Cardiac fibroblast (primary cell): ENCODE data around the gene SYTL5.

Experiments used
- DNase-seq, 2 donors: peaks; one replicate each; pipeline versions ENCODE4 v3.0.0 to v3.0.0-alpha.2; 2010; ENCODE audit warnings: low read depth in 2 of 2
- H3K4me3 ChIP-seq, 2 donors: replicated peaks in 1 of 2; 1 replicate in 1 of 2; 2 replicates in 1 of 2; pipeline ENCODE4 v1.5.1; 2011; ENCODE audit warnings: low read depth in 2 of 2, low read length in 2 of 2, mild to moderate bottlenecking in 2 of 2, moderate library complexity in 1 of 2
- CTCF ChIP-seq: IDR thresholded peaks from one replicate; pipeline ENCODE4 v1.5.1; 2011; ENCODE audit warnings: low read depth, mild to moderate bottlenecking, low read length, inconsistent platforms

The SYTL5 gene

GRCh38 chrX:38045538-38046096 lies 39.3 kb downstream of the SYTL5 start:
- no peak for TF ChIP-seq CTCF
- peak; percentile 19 to 50 for DNase-seq

GRCh38 chrX:38048886-38049285 lies 42.5 kb downstream of the SYTL5 start:
- no peak overlapping the region for H3K4me3 ChIP-seq
- no peak for DNase-seq
- no peak for TF ChIP-seq CTCF

More at GRCh38 chrX:38045538-38046096, 39.3 kb downstream of the SYTL5 start:
- no peak overlapping the region for H3K4me3 ChIP-seq

- no peak for TF ChIP-seq CTCF
- DNase-seq = no peak
- no peak overlapping the region for H3K4me3 ChIP-seq
Measured at GRCh38 chrX:38050806-38051205, 44.5 kb downstream of the SYTL5 start.

GRCh38 chrX:38052096-38052495 lies 45.7 kb downstream of the SYTL5 start:
- peak; percentile 66 to 93 for DNase-seq
- H3K4me3 ChIP-seq = no peak overlapping the region
- TF ChIP-seq CTCF = no peak

- peak; percentile 76 to 94 for DNase-seq
- no peak for TF ChIP-seq CTCF
- H3K4me3 ChIP-seq = no peak overlapping the region
Measured at GRCh38 chrX:38055170-38055847, 49.0 kb downstream of the SYTL5 start.

GRCh38 chrX:38060331-38060878 lies 54.1 kb downstream of the SYTL5 start:
- peak in 1 of 2 donors; percentile 31 for DNase-seq
- TF ChIP-seq CTCF = no peak
- H3K4me3 ChIP-seq = no peak overlapping the region
